IMR-90 (cell line): Measurements from ENCODE around the gene RAP1GAP. TPM values are rescaled to one million over a fixed set of nuclear protein-coding genes. Genes with fewer than 3 reads are reported as not detected.
"Not testable (repeated sequence)": the region's sequence is repeated elsewhere in the genome, so short reads cannot be mapped to it uniquely, and the experiment has no call there.

Experiments used
- ATAC-seq: fragments of 200-7000 bp; cut with Tn5 transposase; 2 replicates; pipeline ENCODE4 v1.9.1; 2020; ENCODE audit warnings: low read depth, mild to moderate bottlenecking, moderate library complexity
- BruUV-seq: library from RNA; stranded (reverse); fragments of 400-500 nt; replicated peaks from 2 replicates; lab custom pipeline; 2021; lab: Mats Ljungman, UMichigan
- CTCF ChIA-PET: fragments of 300-600 bp; formaldehyde crosslinking; extraction: SDS; loops from one replicate; lab custom pipeline; 2021; ENCODE audit warnings: antibody characterized with exemption; lab: Yijun Ruan, JAX
- POLR2A ChIA-PET: fragments of 300-600 bp; sonication (Branson Sonifier 250); formaldehyde crosslinking; loops from one replicate; lab custom pipeline; 2022; ENCODE audit warnings: antibody characterized with exemption; ENCODE audit not compliant: unreplicated experiment; lab: Charles Lee
- DNase-seq: peaks from one replicate; pipeline ENCODE4 v3.0.0; 2013
- H2AFZ ChIP-seq: replicated peaks from 2 replicates; pipeline ENCODE3; 2013; ENCODE audit warnings: low read length, mild to moderate bottlenecking; ENCODE audit not compliant: poor library complexity
- H2AK5ac ChIP-seq: 2 replicates; pipeline ENCODE4 v1.6.1; 2013; ENCODE audit warnings: low read depth, low read length, inconsistent platforms
- H2AK9ac ChIP-seq: replicated peaks from 2 replicates; pipeline ENCODE3; 2013; ENCODE audit warnings: mild to moderate bottlenecking, low read depth, low read length, moderate library complexity; ENCODE audit not compliant: poor library complexity
- H2BK120ac ChIP-seq: 2 replicates; pipeline ENCODE4 v1.6.1; 2013; ENCODE audit warnings: low read depth, low read length, inconsistent platforms
- H2BK15ac ChIP-seq: 3 replicates; pipeline ENCODE4 v1.6.1; 2013; ENCODE audit warnings: low read depth, low read length, inconsistent platforms
- H2BK20ac ChIP-seq: 2 replicates; pipeline ENCODE4 v1.6.1; 2013; ENCODE audit warnings: low read depth, mild to moderate bottlenecking, inconsistent platforms, low read length, moderate library complexity
- H2BK5ac ChIP-seq: 2 replicates; pipeline ENCODE4 v1.6.1; 2013; ENCODE audit warnings: mild to moderate bottlenecking, low read depth, low read length, inconsistent platforms; ENCODE audit not compliant: poor library complexity, severe bottlenecking
- H3K14ac ChIP-seq: replicated peaks from 2 replicates; pipeline ENCODE4 v1.6.1; 2013; ENCODE audit warnings: low read depth, low read length, inconsistent platforms
- H3K18ac ChIP-seq: 2 replicates; pipeline ENCODE4 v1.6.1; 2013; ENCODE audit warnings: low read depth, low read length, control low read depth
- H3K23ac ChIP-seq: 2 replicates; pipeline ENCODE4 v1.6.1; 2013; ENCODE audit warnings: low read depth, low read length, inconsistent platforms
- H3K27ac ChIP-seq: 2 replicates; pipeline ENCODE4 v1.5.1; 2013; ENCODE audit warnings: mild to moderate bottlenecking, control low read depth, low read length; ENCODE audit not compliant: insufficient read depth
- H3K27me3 ChIP-seq: 2 replicates; pipeline ENCODE4 v1.6.1; 2013; ENCODE audit warnings: low read length; ENCODE audit not compliant: control insufficient read depth, insufficient read depth
- H3K36me3 ChIP-seq: 2 replicates; pipeline ENCODE4 v1.6.1; 2013; ENCODE audit warnings: low read length, mixed read lengths; ENCODE audit not compliant: control insufficient read depth, insufficient read depth
- H3K4ac ChIP-seq: 2 replicates; pipeline ENCODE4 v1.6.1; 2013; ENCODE audit warnings: low read depth, low read length, inconsistent platforms
- H3K4me1 ChIP-seq: 2 replicates; pipeline ENCODE4 v1.6.1; 2013; ENCODE audit warnings: low read length, mixed read lengths; ENCODE audit not compliant: control insufficient read depth, insufficient read depth
- H3K4me2 ChIP-seq: 2 replicates; pipeline ENCODE4 v1.6.1; 2013; ENCODE audit warnings: low read depth, mild to moderate bottlenecking, control low read depth, low read length, moderate library complexity
- H3K4me3 ChIP-seq: 2 replicates; pipeline ENCODE4 v1.5.1; 2013; ENCODE audit warnings: low read depth, mild to moderate bottlenecking, control low read depth, low read length, moderate library complexity; ENCODE audit not compliant: insufficient read depth
- H3K56ac ChIP-seq: 2 replicates; pipeline ENCODE4 v1.6.1; 2013; ENCODE audit warnings: low read length, inconsistent platforms; ENCODE audit not compliant: insufficient read depth; ENCODE audit errors: extremely low read depth
- H3K79me1 ChIP-seq, 2 experiments: 2 replicates each; pipeline ENCODE4 v1.6.1; 2013; ENCODE audit warnings: low read length in 2 of 2, inconsistent platforms in 1 of 2, low read depth in 1 of 2
- H3K9ac ChIP-seq: 2 replicates; pipeline ENCODE4 v1.6.1; 2013; ENCODE audit warnings: low read depth, low read length, control low read depth
- H3K9me1 ChIP-seq: 2 replicates; pipeline ENCODE4 v1.6.1; 2013; ENCODE audit warnings: low read length, inconsistent platforms; ENCODE audit not compliant: insufficient read depth
- H3K9me3 ChIP-seq: 2 replicates; pipeline ENCODE4 v1.6.1; 2013; ENCODE audit warnings: low read length; ENCODE audit not compliant: control insufficient read depth, insufficient read depth
- H4K20me1 ChIP-seq: 2 replicates; pipeline ENCODE4 v1.6.1; 2013; ENCODE audit warnings: low read length, inconsistent platforms; ENCODE audit not compliant: insufficient read depth
- H4K5ac ChIP-seq: 2 replicates; pipeline ENCODE4 v1.6.1; 2013; ENCODE audit warnings: mild to moderate bottlenecking, low read depth, low read length, control low read depth
- H4K8ac ChIP-seq, 2 experiments: 2 replicates each; pipeline ENCODE4 v1.6.1; 2013; ENCODE audit warnings: low read depth in 2 of 2, low read length in 2 of 2, control low read depth in 1 of 2, inconsistent platforms in 1 of 2
- H4K91ac ChIP-seq: 2 replicates; pipeline ENCODE4 v1.6.1; 2013; ENCODE audit warnings: low read depth, low read length, inconsistent platforms; ENCODE audit not compliant: insufficient read depth
- WGBS, 2 experiments: methylation state at CpG; one replicate each; pipeline versions ENCODE4 v1.1.5 to v1.1.7; 2013; ENCODE audit warnings: missing lambda C conversion rate in 2 of 2; ENCODE audit not compliant: insufficient read length in 1 of 2; ENCODE audit errors: extremely low coverage in 2 of 2; 5-methylcytosine and 5-hydroxymethylcytosine counted together
- dilution Hi-C: fragments of 300-500 bp; cut with HindIII; formaldehyde crosslinking; loops from one replicate; pipeline ENCODE4 v1.14.3; 2018; ENCODE audit warnings: low sequenced_read_pairs; ENCODE audit not compliant: unreplicated experiment
- in situ Hi-C: fragments of 300-500 bp; cut with MboI; formaldehyde crosslinking; loops from 3 replicates; pipeline ENCODE4 v1.14.3; 2019; ENCODE audit warnings: low sequenced_read_pairs, inconsistent platforms, mixed read lengths
- intact Hi-C: fragments of 100-400 bp; cut with micrococcal nuclease; formaldehyde crosslinking; loops from 2 replicates; pipeline ENCODE4 v1.10.0; 2022
- polyA plus RNA-seq, 3 experiments: library from polyadenylated mRNA; depleted of rRNA; stranded (reverse); fragments of >200 nt; gene quantifications; 2 replicates each; pipeline ENCODE4 v1.2.3, GENCODE V29; 2012; ENCODE audit warnings: low replicate concordance in 1 of 3
- total RNA-seq: library from RNA; depleted of rRNA; stranded (reverse); fragments of >200 nt; gene quantifications from 2 replicates; pipeline ENCODE4 v1.2.3, GENCODE V29; 2012

The RAP1GAP gene
- total and polyA plus RNA-seq, 2 of the 4 experiments (the other 2 are of a cell fraction), result under 0.01 to 0.10 TPM

- H2AK5ac ChIP-seq, H2BK5ac ChIP-seq, H2BK20ac ChIP-seq, in situ Hi-C loops, dilution Hi-C loops, H3K14ac ChIP-seq, H2BK15ac ChIP-seq, H3K9me3 ChIP-seq, H4K5ac ChIP-seq, H3K36me3 ChIP-seq, intact Hi-C loops, H4K8ac ChIP-seq, H3K79me1 ChIP-seq, H2AFZ ChIP-seq, H3K56ac ChIP-seq, H3K9me1 ChIP-seq, H3K23ac ChIP-seq, BruUV-seq, H2AK9ac ChIP-seq, H3K18ac ChIP-seq, H4K20me1 ChIP-seq, H2BK120ac ChIP-seq, POLR2A ChIA-PET, H3K4me3 ChIP-seq, H3K4me2 ChIP-seq, H4K91ac ChIP-seq, H3K27ac ChIP-seq, CTCF ChIA-PET, DNase-seq, H3K4ac ChIP-seq, H3K9ac ChIP-seq, H3K4me1 ChIP-seq, ATAC-seq: not testable (repeated sequence)
- peaks cover 66% of the 10 kb centered on the region for H3K27me3 ChIP-seq
- 90% methylated on average over 2 of the region's 8 CpGs; no CpG with 5 or more reads in 1 of the 2 experiments for WGBS, 2 experiments
These were observed 37.6 kb downstream of the RAP1GAP start for GRCh38 chr1:21631590-21631943.
